Tibial nerve (tissue), 4 donors: ENCODE data around the gene SAMD1. TPM values are rescaled to one million over a fixed set of nuclear protein-coding genes. Genes with fewer than 3 reads are reported as not detected.

Experiments used
- DNase-seq, 2 donors: peaks; one replicate each; pipeline ENCODE4 v3.0.0-alpha.2; 2019; ENCODE audit warnings: low spot score in 2 of 2
- H3K27ac ChIP-seq, 4 donors: fragments of 200-600 bp; sonication (generic) in 3 of 4; one replicate each; pipeline ENCODE4 v1.5.1; 2017 to 2019; ENCODE audit warnings: mild to moderate bottlenecking in 1 of 4
- H3K27me3 ChIP-seq, 2 donors: fragments of 200-600 bp; sonication (generic) in 1 of 2; one replicate each; pipeline versions ENCODE4 v1.5.1 to v1.6.0; 2017 to 2019
- H3K36me3 ChIP-seq, 3 donors: fragments of 200-600 bp; sonication (generic); one replicate each; pipeline ENCODE4 v1.5.1; 2018 to 2019
- H3K4me1 ChIP-seq, 4 donors: fragments of 200-600 bp; sonication (generic) in 3 of 4; one replicate each; pipeline ENCODE4 v1.5.1; 2017 to 2019
- H3K4me3 ChIP-seq, 4 donors: fragments of 200-600 bp; sonication (generic) in 3 of 4; one replicate each; pipeline ENCODE4 v1.5.1; 2017 to 2019; ENCODE audit warnings: mild to moderate bottlenecking in 1 of 4, moderate library complexity in 1 of 4
- H3K9me3 ChIP-seq, 4 donors: fragments of 200-600 bp; sonication (generic) in 3 of 4; one replicate each; pipeline ENCODE4 v1.5.1; 2017 to 2019
- EP300 ChIP-seq, 2 donors: sonication (generic); formaldehyde crosslinking; IDR thresholded peaks; one replicate each; pipeline ENCODE4 v1.6.1; 2017; ENCODE audit warnings: antibody characterized with exemption in 2 of 2, mild to moderate bottlenecking in 1 of 2
- POLR2A ChIP-seq, 2 donors: fragments of 450-650 bp; IDR thresholded peaks; one replicate each; pipeline ENCODE4 v1.6.1; 2017; ENCODE audit warnings: antibody characterized with exemption in 2 of 2, mild to moderate bottlenecking in 2 of 2, moderate library complexity in 2 of 2
- WGBS, 2 donors: methylation state at CpG; one replicate each; pipeline ENCODE4 v1.1.5; 2018; 5-methylcytosine and 5-hydroxymethylcytosine counted together
- total RNA-seq, 4 donors: library from RNA; depleted of rRNA; stranded (reverse); fragments of >200 nt; gene quantifications; one replicate each; pipeline ENCODE4 v1.1.0, GENCODE V29; 2016
- TF ChIP-seq, protein P1 (sequence below), 5 experiments: fragments of 200-600 bp in 3 of 5; fragments of 450-650 bp in 2 of 5; sonication (generic) in 3 of 5; IDR thresholded peaks; one replicate each; pipeline ENCODE4 v1.5.1; 2016 to 2019; ENCODE audit warnings: antibody characterized with exemption in 5 of 5, mild to moderate bottlenecking in 3 of 5, moderate library complexity in 2 of 5

SAMD1 gene
- total RNA-seq, 4 donors from 2014 or later = 5.9 to 31.4 (median 19.0) TPM

DNA sequence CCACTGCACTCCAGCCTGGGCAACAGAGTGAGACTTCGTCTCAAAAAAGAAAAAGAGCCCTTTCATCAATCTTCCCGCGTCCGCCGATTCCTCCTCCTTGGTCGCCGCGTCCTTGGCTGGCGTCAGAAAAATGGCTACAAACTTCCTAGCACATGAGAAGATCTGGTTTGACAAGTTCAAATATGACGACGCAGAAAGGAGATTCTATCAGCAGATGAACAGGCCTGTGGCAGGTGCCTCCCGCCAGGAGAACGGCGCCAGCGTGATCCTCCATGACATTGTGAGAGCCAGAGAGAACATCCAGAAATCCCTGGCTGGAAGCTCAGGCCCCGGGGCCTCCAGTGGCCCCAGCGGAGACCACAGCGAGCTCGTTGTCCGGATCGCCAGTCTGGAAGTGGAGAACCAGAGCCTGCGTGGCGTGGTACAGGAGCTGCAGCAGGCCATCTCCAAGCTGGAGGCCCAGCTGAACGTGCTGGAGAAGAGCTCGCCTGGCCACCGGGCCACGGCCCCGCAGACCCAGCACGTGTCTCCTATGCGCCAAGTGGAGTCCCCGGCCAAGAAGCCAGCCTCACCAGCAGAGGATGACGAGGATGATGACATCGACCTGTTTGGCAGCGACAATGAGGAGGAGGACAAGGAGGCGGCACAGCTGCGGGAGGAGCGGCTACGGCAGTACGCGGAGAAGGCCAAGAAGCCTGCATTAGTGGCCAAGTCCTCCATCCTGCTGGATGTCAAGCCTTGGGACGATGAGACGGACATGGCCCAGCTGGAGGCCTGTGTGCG, 20.1 kb downstream of the SAMD1 start:
- Histone ChIP-seq H3K4me1 (peaks cover 0 to 39% (median 19%) of the 10 kb centered on the region in 4 donors), H3K27ac (no peak overlapping the region), H3K27me3 (no peaks in the 10 kb centered on the region), H3K36me3 (no peaks in the 10 kb centered on the region), H3K9me3 (no peaks in the 10 kb centered on the region), H3K4me3 (no peak overlapping the region)
- TF ChIP-seq, protein P1, sequence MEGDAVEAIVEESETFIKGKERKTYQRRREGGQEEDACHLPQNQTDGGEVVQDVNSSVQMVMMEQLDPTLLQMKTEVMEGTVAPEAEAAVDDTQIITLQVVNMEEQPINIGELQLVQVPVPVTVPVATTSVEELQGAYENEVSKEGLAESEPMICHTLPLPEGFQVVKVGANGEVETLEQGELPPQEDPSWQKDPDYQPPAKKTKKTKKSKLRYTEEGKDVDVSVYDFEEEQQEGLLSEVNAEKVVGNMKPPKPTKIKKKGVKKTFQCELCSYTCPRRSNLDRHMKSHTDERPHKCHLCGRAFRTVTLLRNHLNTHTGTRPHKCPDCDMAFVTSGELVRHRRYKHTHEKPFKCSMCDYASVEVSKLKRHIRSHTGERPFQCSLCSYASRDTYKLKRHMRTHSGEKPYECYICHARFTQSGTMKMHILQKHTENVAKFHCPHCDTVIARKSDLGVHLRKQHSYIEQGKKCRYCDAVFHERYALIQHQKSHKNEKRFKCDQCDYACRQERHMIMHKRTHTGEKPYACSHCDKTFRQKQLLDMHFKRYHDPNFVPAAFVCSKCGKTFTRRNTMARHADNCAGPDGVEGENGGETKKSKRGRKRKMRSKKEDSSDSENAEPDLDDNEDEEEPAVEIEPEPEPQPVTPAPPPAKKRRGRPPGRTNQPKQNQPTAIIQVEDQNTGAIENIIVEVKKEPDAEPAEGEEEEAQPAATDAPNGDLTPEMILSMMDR (IDR thresholded peaks at IDR 0.05) = no peak
- TF ChIP-seq EP300 (IDR thresholded peaks at IDR 0.05) = no peak
- no peak for TF ChIP-seq POLR2A (IDR thresholded peaks at IDR 0.05)
- no peak for DNase-seq
- 93 to 95% methylated on average over 40 to 43 of the region's 43 CpGs for WGBS, 2 donors

DNA sequence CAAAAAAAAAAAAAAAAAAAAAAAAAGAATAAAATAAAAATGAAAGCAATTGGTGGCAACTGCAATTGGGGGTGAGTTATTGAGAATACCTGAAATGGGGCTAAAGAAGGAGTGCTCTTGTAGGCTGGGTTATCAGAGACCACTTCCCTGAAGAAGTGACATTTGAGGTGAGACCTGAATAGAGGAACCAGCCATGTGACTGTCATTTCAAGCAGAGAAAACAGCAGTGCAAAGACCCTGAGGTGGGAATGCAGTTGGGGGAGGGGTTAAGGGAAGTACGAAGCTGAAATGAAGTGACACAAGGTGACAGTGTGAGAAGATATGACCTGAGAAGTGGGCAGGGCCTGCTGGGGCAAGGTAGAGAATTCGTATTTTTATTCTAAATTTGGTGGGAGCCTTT, 24.4 kb downstream of the SAMD1 start:
- Histone ChIP-seq H3K36me3 (no peaks in the 10 kb centered on the region), H3K27me3 (peaks cover 0 to 21% of the 10 kb centered on the region in 2 donors), H3K27ac (no peak overlapping the region), H3K4me3 (no peak overlapping the region), H3K9me3 (no peaks in the 10 kb centered on the region), H3K4me1 (no peaks in the 10 kb centered on the region)
- TF ChIP-seq, protein P1 (IDR thresholded peaks at IDR 0.05) = no peak
- TF ChIP-seq EP300 (IDR thresholded peaks at IDR 0.05) (no peak), POLR2A (IDR thresholded peaks at IDR 0.05) (no peak)
- no peak for DNase-seq
- WGBS, 2 donors = 66 to 67% methylated on average over 2 of the region's 2 CpGs

DNA sequence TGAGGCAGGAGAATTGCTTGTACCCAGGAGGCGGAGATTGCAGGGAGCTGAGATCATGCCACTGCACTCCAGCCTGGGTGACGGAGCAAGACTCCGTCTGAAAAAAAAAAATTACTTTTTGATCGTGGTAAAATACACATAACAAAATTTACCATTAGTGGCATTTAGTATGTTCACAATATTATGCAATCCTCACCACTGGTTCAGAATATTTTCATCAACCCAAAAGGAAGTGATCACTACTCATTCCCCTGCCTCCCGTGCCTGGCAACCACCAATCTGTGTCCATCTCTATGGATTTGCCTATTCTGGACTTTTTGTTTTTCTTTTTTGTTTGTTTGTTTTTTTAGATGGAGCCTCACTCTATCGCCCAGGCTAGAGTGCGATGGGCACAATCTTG, 27.4 kb downstream of the SAMD1 start:
- no peaks in the 10 kb centered on the region for H3K36me3 ChIP-seq
- no peak overlapping the region for H3K4me3 ChIP-seq
- WGBS, 2 donors = 70 to 71% methylated on average over 7 of the region's 7 CpGs
- H3K27ac ChIP-seq = no peak overlapping the region
- TF ChIP-seq POLR2A (IDR thresholded peaks at IDR 0.05) = no peak
- TF ChIP-seq, protein P1 (IDR thresholded peaks at IDR 0.05) = no peak
- no peak for TF ChIP-seq EP300 (IDR thresholded peaks at IDR 0.05)
- H3K27me3 ChIP-seq = peaks cover 2 to 49% of the 10 kb centered on the region in 2 donors
- H3K4me1 ChIP-seq = peaks cover 0 to 9% (median 0%) of the 10 kb centered on the region in 4 donors
- DNase-seq = no peak
- H3K9me3 ChIP-seq = no peaks in the 10 kb centered on the region

DNA sequence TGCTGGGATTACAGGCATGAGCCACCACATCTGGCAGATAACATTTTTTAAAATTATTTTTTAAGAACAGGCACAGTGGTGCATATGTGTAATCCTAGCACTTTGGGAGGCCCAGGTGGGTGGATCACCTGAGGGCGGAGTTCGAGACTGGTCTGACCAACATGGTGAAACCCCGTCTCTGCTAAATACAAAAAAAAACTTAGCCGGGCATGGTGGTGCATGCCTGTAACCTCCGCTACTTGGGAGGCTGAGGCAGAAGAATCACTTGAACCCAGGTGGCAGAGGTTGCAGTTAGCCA, 28.0 kb downstream of the SAMD1 start:
- no peak overlapping the region for H3K27ac ChIP-seq
- no peak overlapping the region for H3K4me3 ChIP-seq
- TF ChIP-seq, protein P1 (IDR thresholded peaks at IDR 0.05) = no peak
- no peak for TF ChIP-seq POLR2A (IDR thresholded peaks at IDR 0.05)
- no peak for TF ChIP-seq EP300 (IDR thresholded peaks at IDR 0.05)
- DNase-seq = no peak
- H3K9me3 ChIP-seq = no peaks in the 10 kb centered on the region
- H3K4me1 ChIP-seq = peaks cover 0 to 15% (median 2%) of the 10 kb centered on the region in 4 donors
- peaks cover 2 to 55% of the 10 kb centered on the region in 2 donors for H3K27me3 ChIP-seq
- no peaks in the 10 kb centered on the region for H3K36me3 ChIP-seq
- 85 to 88% methylated on average over 5 of the region's 5 CpGs for WGBS, 2 donors

DNA sequence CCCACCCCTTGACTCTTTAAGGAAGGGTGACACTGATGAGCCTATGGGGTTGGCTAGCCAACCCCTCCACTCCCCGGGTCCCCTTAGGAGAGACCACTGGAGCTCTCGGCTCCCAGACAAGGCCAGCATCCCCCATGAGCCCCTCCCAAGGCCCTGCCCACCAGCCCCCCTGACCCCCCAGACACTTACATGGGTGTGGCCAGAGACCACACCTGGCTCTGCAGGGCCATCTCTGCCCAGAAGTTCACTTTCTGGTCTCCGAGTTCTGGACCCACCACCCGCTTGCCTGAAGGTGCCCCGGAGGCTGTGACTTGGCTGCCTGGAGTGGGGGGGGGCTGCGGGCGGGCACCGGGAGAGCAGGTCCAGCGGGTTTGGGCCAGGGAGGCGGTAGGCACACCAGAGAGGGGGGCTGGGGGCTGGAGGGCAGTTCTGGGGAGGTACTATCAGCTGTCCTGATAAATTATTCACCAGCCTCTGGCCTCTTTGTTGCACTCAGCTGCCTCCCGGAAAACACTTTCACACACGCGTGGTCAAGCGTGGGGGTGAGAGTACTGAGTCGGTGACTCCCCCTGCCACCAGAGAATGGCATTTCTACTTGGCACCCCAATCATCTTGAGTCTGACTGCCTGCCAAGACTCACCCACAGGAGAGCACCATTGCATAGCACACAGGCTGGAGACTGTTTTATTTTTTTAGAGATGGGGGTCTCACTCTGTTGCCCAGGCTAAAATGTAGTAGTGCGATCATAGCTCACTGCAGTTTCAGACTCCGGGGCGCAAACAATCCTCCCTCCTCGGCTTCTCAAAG, 28.6 kb downstream of the SAMD1 start, which contains the start of gene PALM3:
TSS of gene PALM3 (minus strand) at position 326 of the 807 bp plus-strand sequence. CDS start at position 230, 96 bp downstream.
- no peaks in the 10 kb centered on the region for H3K36me3 ChIP-seq
- 64 to 65% methylated on average over 16 to 18 of the region's 19 CpGs for WGBS, 2 donors
- H3K9me3 ChIP-seq = no peaks in the 10 kb centered on the region
- peak within 1 kb of the TSS in 1 of 4 donors; percentile 39 for H3K27ac ChIP-seq
- peaks cover 0 to 20% (median 5%) of the 10 kb centered on the region in 4 donors for H3K4me1 ChIP-seq
- no peak within 1 kb of the TSS for H3K4me3 ChIP-seq
- H3K27me3 ChIP-seq = peaks cover 2 to 59% of the 10 kb centered on the region in 2 donors
- DNase-seq = no peak
- no peak for TF ChIP-seq POLR2A (IDR thresholded peaks at IDR 0.05)
- TF ChIP-seq, protein P1 (IDR thresholded peaks at IDR 0.05) = no peak
- no peak for TF ChIP-seq EP300 (IDR thresholded peaks at IDR 0.05)
